ENCODE measurements around the gene MIEF1.

- TF ChIP-seq GABPA (IDR thresholded peaks at IDR 0.05; ENCODE audit: low read depth) (no peak), POLR2AphosphoS5 (IDR thresholded peaks at IDR 0.05; ENCODE audit: low read depth, low read length) (no peak), EP300 (IDR thresholded peaks at IDR 0.05; ENCODE audit: borderline replicate concordance in 1 of 2, low read depth in 1 of 2, low read length in 1 of 2) (no peak)
- TF ChIP-seq, protein P1, sequence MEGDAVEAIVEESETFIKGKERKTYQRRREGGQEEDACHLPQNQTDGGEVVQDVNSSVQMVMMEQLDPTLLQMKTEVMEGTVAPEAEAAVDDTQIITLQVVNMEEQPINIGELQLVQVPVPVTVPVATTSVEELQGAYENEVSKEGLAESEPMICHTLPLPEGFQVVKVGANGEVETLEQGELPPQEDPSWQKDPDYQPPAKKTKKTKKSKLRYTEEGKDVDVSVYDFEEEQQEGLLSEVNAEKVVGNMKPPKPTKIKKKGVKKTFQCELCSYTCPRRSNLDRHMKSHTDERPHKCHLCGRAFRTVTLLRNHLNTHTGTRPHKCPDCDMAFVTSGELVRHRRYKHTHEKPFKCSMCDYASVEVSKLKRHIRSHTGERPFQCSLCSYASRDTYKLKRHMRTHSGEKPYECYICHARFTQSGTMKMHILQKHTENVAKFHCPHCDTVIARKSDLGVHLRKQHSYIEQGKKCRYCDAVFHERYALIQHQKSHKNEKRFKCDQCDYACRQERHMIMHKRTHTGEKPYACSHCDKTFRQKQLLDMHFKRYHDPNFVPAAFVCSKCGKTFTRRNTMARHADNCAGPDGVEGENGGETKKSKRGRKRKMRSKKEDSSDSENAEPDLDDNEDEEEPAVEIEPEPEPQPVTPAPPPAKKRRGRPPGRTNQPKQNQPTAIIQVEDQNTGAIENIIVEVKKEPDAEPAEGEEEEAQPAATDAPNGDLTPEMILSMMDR (IDR thresholded peaks at IDR 0.05) = no peak
Observed at GRCh38 chr22:39554151-39554550, 52.1 kb downstream of the MIEF1 start.
